IPS-18c (cell line): ENCODE measurements around the gene NECAB2.

Experiments used
- H3K4me3 ChIP-seq: 2 replicates; pipeline ENCODE4 v1.7.0; 2013; ENCODE audit warnings: low read depth, mild to moderate bottlenecking, low read length, moderate library complexity; ENCODE audit not compliant: insufficient read depth
- H3K9me3 ChIP-seq: one replicate; pipeline ENCODE4 v1.6.1; 2013; ENCODE audit warnings: mild to moderate bottlenecking, low read length, moderate library complexity; ENCODE audit not compliant: control insufficient read depth, insufficient read depth

The NECAB2 gene

DNA sequence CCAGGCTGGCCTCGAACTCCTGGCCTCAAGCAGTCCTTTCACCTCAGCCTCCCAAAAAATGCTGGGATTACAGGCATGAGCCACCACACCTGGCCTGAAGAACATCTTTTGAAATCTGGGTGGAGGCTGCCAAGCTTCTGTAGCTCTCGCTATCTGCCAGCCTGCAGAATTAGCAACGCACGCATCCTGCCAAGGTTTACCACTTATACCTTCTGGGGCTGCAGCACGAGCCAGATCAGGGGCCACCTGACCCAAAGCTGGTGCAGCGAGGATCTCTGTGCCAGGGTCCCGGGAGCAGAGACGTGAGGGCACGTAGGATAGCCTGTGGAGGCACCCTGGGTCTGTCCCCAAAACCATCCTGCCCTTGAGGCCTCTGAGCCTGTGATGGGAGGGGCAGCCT, 52.3 kb downstream of the NECAB2 start:
- Histone ChIP-seq H3K4me3 (no peak overlapping the region), H3K9me3 (peaks cover 5% of the 10 kb centered on the region)

- H3K9me3 ChIP-seq = peaks cover 5% of the 10 kb centered on the region
- no peak overlapping the region for H3K4me3 ChIP-seq
Measured at GRCh38 chr16:84021488-84021887, 53.4 kb downstream of the NECAB2 start.

DNA sequence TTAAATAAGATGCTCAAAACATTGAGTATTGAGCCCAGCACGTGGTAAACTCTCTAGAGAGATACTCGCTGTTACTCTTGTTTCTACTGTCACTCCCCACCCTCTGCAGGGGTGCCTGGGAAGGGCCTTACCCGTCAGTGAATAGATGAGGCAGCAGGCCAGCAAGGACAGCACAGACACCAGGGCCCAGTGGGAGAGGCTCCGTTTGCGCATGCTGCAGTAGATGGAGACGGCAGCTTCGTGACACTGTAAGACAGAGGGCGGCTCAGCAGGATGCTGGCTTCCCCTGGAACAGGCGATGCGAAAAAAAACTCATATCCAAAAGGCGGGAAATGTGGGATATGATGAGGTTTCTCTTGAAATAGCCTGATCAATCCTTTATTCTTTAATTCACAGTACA, 54.6 kb downstream of the NECAB2 start:
- peaks cover 5% of the 10 kb centered on the region for H3K9me3 ChIP-seq
- no peak overlapping the region for H3K4me3 ChIP-seq

DNA sequence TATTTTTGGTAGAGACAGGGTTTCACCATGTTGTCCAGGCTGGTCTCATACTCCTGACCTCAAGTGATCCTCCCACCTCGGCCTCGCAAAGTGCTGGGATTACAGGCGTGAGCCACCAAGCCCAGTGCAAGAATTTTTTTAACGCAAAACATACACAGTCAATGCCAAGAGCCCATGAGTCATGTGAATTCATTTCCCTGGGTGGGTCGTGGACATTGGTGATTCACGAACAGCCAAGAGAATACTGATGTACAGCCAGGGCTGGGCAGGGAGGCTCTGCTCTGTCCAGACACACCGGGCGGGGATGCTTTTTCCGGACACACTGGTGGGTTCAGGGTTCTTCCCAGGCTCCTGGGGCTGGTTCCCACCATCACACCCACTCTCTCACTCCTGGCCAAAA, 56.8 kb downstream of the NECAB2 start:
- Histone ChIP-seq H3K9me3 (peaks cover 5% of the 10 kb centered on the region), H3K4me3 (no peak overlapping the region)

DNA sequence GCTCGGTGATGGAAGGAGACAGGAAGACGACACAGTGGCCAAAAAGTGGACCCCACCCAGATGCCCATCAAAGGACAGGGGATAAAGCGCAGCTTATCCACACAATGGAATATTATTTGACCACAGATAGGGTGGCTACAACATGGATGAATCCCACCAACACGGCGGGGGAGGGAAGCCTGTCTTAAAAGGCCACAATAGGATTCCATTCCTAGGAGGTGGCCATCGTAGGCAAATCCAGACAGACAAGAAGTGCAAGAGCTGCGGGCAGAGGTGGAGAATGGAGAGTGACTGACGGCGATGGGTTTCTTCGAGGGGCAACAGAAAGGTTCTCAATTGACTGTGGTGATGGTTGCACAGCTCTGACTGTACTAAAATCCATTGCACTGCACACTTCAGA, 58.6 kb downstream of the NECAB2 start:
- Histone ChIP-seq H3K4me3 (no peak overlapping the region), H3K9me3 (peaks cover 3% of the 10 kb centered on the region)

GRCh38 chr16:84027625-84028024, 59.6 kb downstream of the NECAB2 start:
- no peak overlapping the region for H3K4me3 ChIP-seq
- peaks cover 2% of the 10 kb centered on the region for H3K9me3 ChIP-seq

GRCh38 chr16:84029297-84030047, 61.4 kb downstream of the NECAB2 start:
- peaks cover 2% of the 10 kb centered on the region for H3K9me3 ChIP-seq
- H3K4me3 ChIP-seq = no peak overlapping the region

DNA sequence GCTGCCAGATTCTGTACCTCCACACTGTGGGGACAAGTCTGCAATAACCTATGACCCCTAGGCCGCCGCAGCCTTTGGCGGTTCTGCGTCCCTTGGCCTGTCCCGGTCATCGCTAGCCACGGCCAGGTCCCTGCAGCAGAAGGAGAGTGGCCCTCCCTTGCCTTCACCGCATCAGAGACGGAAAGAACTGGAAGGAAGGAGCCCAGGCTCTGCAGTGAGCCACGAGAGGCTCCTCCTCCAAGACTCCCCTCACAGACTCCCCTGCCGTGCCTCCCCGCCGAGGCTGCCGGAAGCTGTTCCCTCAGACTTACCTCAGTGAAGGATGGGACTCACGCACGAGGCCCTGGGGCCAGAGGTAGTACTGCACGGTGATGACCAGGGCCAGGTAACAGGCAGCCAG, 63.5 kb downstream of the NECAB2 start:
- Histone ChIP-seq H3K9me3 (peaks cover 7% of the 10 kb centered on the region), H3K4me3 (no peak overlapping the region)

DNA sequence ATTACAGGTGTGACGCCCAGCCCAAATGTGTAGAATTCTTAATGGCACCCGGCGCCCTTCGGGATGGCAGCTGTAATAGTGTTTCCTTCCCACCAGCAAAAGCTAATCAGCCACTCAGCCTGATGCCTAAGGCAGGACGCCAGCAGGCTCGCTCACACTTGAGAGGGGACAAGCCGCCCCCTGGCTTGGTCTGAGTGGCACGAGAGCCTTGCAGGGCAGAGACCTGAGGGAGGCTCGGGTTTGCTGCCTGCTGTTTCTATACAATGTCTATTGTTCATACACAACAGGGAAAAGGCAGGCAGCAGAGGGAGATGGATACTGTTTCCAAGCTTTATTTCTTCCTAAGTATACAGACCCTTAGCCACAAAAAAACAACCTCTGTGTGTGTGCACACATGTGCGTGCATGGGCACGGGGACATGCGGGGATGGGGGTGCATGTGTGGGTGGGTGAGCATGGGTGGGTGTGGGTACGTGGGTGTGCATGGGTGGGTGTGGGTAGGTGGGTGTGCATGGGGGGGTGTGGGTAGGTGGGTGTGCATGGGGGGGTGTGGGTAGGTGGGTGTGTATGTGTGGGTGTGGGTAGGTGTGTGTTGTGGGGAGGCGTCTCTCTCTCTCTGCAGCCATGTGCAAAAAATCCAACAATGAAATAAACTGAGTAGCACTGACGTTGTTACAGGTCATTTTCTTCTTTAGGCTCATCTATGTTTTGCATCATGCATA, 64.6 kb downstream of the NECAB2 start:
- H3K9me3 ChIP-seq = peaks cover 9% of the 10 kb centered on the region

GRCh38 chr16:84033251-84034195, 65.5 kb downstream of the NECAB2 start:
- H3K9me3 ChIP-seq = peaks cover 9% of the 10 kb centered on the region
- H3K4me3 ChIP-seq = no peak overlapping the region

More for the DNA sequence above, 64.6 kb downstream of the NECAB2 start:
- no peak overlapping the region for H3K4me3 ChIP-seq

GRCh38 chr16:84034516-84034915, 66.5 kb downstream of the NECAB2 start:
- Histone ChIP-seq H3K9me3 (peaks cover 9% of the 10 kb centered on the region), H3K4me3 (no peak overlapping the region)

- Histone ChIP-seq H3K9me3 (peaks cover 6% of the 10 kb centered on the region), H3K4me3 (no peak overlapping the region)
Measured at GRCh38 chr16:84036131-84036530, 68.1 kb downstream of the NECAB2 start.

- no peak overlapping the region for H3K4me3 ChIP-seq
- peaks cover 6% of the 10 kb centered on the region for H3K9me3 ChIP-seq
Measured at GRCh38 chr16:84036982-84037425, 69.0 kb downstream of the NECAB2 start.

GRCh38 chr16:84038469-84038868, 70.4 kb downstream of the NECAB2 start:
- H3K4me3 ChIP-seq = no peak overlapping the region
- peaks cover 6% of the 10 kb centered on the region for H3K9me3 ChIP-seq

DNA sequence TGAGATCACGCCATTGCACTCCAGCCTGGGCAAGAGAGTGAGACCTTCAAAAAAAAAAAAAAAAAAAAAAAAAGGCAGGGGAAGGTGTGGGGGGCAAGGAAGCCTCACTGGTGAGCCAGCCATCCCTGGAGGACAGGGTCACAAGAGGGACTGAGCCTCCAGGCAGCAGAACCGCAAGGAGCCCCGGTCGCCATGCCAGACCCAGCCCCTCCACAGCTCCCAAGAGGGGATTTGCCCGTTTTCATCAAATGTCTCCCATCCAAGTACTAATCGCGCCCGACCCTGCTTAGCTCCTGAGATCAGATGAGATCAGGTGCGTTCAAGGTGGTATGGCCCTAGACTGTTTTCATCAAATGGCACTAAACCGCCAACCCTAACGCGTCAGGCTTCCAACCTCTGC, 71.7 kb downstream of the NECAB2 start:
- no peak overlapping the region for H3K4me3 ChIP-seq
- H3K9me3 ChIP-seq = peaks cover 6% of the 10 kb centered on the region

DNA sequence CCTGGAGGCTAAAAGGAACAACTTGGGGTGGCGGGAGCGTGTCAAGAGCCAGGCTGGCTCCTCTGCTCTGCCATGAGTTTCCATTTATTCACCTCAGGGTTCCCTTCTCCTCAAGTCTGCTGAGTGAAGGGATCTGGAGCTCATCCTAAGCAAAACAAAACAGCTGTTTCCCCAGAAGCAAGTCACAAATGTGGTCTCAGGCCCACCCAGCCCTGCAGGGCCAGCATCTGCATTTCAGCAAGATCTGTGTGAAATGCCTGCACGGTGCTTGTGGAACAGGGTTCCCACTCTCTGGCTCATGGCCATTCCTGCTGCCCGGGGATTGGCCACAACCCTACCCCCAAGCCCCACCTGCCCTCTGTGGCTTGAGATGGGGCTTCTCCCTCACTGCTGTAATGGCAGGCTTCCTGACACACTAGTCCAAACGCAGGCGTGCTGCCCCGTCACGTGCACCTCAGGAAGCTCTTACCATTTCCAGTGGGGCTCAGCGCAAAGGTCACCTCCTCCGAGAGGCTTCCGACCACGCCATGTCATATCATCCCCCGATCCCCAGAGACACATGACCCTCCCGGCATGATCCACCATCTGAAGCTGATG, 72.3 kb downstream of the NECAB2 start:
- H3K4me3 ChIP-seq = no peak overlapping the region
- peaks cover 6% of the 10 kb centered on the region for H3K9me3 ChIP-seq
